Stomach smooth muscle (tissue), 2 donors: ENCODE results near the gene KLHDC10.

Experiments
- H3K27ac ChIP-seq: one replicate; pipeline ENCODE4 v1.7.0; 2013; ENCODE audit warnings: mild to moderate bottlenecking, low read length, inconsistent platforms
- H3K27me3 ChIP-seq, 2 donors: one replicate each; pipeline ENCODE4 v1.7.0; 2013; ENCODE audit warnings: low read length in 2 of 2; ENCODE audit not compliant: insufficient read depth in 2 of 2, control insufficient read depth in 1 of 2
- H3K36me3 ChIP-seq, 2 donors: one replicate each; pipeline ENCODE4 v1.7.0; 2013; ENCODE audit warnings: low read length in 2 of 2; ENCODE audit not compliant: control insufficient read depth in 2 of 2, insufficient read depth in 2 of 2
- H3K4me1 ChIP-seq: one replicate; pipeline ENCODE4 v1.7.0; 2013; ENCODE audit warnings: low read length; ENCODE audit not compliant: control insufficient read depth, insufficient read depth
- H3K4me3 ChIP-seq, 2 donors: one replicate each; pipeline ENCODE4 v1.7.0; 2013; ENCODE audit warnings: low read length in 2 of 2
- H3K9ac ChIP-seq, 2 donors: one replicate each; pipeline ENCODE4 v1.7.0; 2013; ENCODE audit warnings: low read length in 2 of 2, mild to moderate bottlenecking in 1 of 2
- H3K9me3 ChIP-seq, 2 donors: one replicate each; pipeline ENCODE4 v1.7.0; 2013; ENCODE audit warnings: low read length in 2 of 2; ENCODE audit not compliant: control insufficient read depth in 2 of 2
- donor health status: healthy.
- donor health status: Pancreatic carcinoma.

Gene KLHDC10

DNA sequence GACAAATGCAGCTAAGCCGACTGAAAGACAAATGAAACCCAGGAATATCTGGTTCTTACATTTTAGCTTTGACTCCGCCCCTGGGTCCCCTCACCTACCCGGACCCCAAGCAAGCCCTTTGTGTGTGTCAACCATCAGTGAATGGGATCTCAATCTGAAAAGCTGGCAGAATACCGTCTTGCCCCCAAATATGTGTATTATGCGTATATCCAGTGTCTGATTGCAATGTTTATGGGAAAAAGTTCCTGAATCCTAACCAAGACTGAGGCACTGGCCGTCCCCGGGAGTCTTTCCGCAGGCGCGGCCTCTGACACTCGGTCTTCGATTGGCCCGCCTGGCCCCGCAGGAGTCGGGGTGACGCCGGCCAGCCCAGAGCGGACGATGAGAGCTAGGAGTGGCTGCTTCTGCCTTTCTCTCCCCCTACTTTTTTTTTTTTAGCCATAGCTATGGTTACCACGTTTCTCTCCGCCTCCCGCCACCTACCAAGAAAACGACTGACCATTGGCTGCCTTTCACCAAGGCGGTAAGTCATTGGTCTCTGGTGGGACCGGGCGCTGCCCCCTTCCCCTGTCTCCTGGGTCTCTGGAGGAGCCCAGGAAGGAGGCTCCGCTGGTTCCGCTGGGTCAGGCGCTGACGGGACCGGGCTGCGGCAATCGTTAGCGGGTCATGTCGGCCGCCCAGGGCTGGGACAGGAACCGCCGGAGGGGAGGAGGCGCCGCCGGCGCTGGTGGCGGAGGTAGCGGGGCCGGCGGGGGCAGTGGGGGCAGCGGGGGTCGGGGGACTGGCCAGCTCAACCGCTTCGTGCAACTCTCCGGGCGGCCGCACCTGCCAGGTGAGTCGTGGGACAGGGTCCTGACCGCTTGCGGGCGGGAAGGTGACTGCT is at the start of gene KLHDC10:
Gene KLHDC10 (plus strand): TSS at position 557 of the 883 bp plus-strand sequence. CDS start 110 bp downstream, at position 667.
- Histone ChIP-seq H3K27me3 (no peaks in the 10 kb centered on the region), H3K36me3 (no peaks in the 10 kb centered on the region), H3K4me1 (peaks cover 7% of the 10 kb centered on the region), H3K4me3 (peak within 1 kb of the TSS; percentile 96 to 99), H3K9me3 (no peaks in the 10 kb centered on the region), H3K9ac (peak within 1 kb of the TSS; percentile 90 to 97), H3K27ac (peak within 1 kb of the TSS; percentile 81)

GRCh38 chr7:130021105-130021834 is 49.1 kb upstream of the KLHDC10 start:
- Histone ChIP-seq H3K9me3 (no peaks in the 10 kb centered on the region), H3K4me3 (no peak overlapping the region), H3K4me1 (no peaks in the 10 kb centered on the region), H3K36me3 (peaks cover 45 to 55% of the 10 kb centered on the region in 2 donors), H3K9ac (no peak overlapping the region), H3K27ac (no peak overlapping the region), H3K27me3 (no peaks in the 10 kb centered on the region)

DNA sequence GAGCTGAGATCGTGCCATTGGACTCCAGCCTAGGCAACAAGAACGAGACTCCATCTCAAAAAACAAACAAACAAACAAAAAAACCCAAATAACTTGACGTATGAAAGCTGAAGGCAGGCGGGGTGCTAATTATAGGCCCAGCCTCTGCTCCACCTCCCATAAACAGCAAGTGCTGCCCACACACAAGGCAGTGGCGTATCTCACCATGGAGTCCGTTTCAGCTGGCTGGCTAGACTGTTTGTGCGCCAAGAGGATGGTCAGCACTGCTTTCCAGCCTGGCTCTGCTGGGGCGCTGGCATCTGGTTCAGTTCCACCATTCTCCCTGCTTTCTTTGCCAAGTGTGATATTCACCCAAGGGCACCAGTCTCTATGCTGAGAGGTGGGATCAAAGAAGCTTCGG is 48.2 kb upstream of the KLHDC10 start:
- no peaks in the 10 kb centered on the region for H3K9me3 ChIP-seq
- H3K36me3 ChIP-seq, result peaks cover 48 to 58% of the 10 kb centered on the region in 2 donors
- no peaks in the 10 kb centered on the region for H3K27me3 ChIP-seq
- H3K9ac ChIP-seq, result no peak overlapping the region
- H3K27ac ChIP-seq, result no peak overlapping the region
- no peak overlapping the region for H3K4me3 ChIP-seq
- H3K4me1 ChIP-seq, result no peaks in the 10 kb centered on the region

DNA sequence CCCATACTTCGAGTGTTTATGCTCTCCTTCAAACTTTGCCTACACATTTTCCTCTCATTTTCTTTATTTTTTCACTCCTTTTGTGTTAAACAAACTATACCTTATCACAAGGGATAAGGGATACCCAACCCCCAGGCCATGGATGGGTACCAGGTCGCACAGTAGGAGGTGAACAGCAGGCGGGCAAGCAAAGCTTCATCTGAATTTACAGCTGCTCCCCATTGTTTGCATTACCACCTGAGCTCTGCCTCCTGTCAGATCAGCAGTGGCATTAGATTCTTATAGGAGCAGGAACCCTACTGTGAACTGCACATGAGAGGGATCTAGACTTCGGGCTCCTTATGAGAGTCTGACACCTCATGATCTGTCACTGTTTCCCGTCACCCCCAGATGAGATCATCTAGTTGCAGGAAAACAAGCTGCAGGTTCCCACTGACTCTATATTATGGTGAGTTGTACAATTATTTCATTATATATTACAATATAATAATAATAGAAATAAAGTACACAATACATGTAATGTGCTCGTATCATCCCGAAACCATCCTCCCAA is 47.6 kb upstream of the KLHDC10 start:
- no peaks in the 10 kb centered on the region for H3K27me3 ChIP-seq
- H3K9me3 ChIP-seq, result no peaks in the 10 kb centered on the region
- H3K4me1 ChIP-seq, result no peaks in the 10 kb centered on the region
- H3K36me3 ChIP-seq, result peaks cover 49 to 61% of the 10 kb centered on the region in 2 donors
- no peak overlapping the region for H3K9ac ChIP-seq
- H3K4me3 ChIP-seq, result no peak overlapping the region
- no peak overlapping the region for H3K27ac ChIP-seq

- no peaks in the 10 kb centered on the region for H3K9me3 ChIP-seq
- H3K27ac ChIP-seq, result no peak overlapping the region
- no peaks in the 10 kb centered on the region for H3K27me3 ChIP-seq
- no peak overlapping the region for H3K9ac ChIP-seq
- peaks cover 51 to 52% of the 10 kb centered on the region in 2 donors for H3K36me3 ChIP-seq
- no peaks in the 10 kb centered on the region for H3K4me1 ChIP-seq
- no peak overlapping the region for H3K4me3 ChIP-seq
Observed at GRCh38 chr7:130024390-130024789, 45.9 kb upstream of the KLHDC10 start.

DNA sequence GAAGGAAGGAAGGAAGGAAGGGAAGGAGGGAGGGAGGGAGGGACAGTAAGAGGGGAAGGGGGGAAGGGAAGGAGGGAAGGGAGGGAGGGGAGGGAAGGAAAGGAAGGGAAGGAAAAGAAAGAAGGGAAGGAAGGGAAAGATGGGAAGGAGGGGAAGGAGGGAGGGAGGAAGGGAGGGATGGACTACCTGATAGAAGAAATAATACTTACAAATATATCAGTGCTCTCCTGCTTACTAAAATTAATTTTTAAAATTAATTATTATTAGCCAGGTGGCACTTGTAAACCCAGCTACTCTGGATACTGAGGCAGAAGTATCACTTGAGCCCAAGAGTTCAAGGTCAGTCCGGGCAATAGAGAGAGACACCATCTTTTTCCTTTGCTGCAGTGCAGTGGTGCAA is 37.6 kb upstream of the KLHDC10 start:
- peaks cover 26 to 27% of the 10 kb centered on the region in 2 donors for H3K36me3 ChIP-seq

GRCh38 chr7:130037703-130038102 is 32.6 kb upstream of the KLHDC10 start:
- no peak overlapping the region for H3K27ac ChIP-seq
- H3K36me3 ChIP-seq, result peaks cover 27 to 28% of the 10 kb centered on the region in 2 donors
- no peak overlapping the region for H3K9ac ChIP-seq
- H3K27me3 ChIP-seq, result no peaks in the 10 kb centered on the region
- no peak overlapping the region for H3K4me3 ChIP-seq
- H3K9me3 ChIP-seq, result no peaks in the 10 kb centered on the region
- H3K4me1 ChIP-seq, result no peaks in the 10 kb centered on the region

More for the DNA sequence above, 37.6 kb upstream of the KLHDC10 start:
- H3K4me1 ChIP-seq, result no peaks in the 10 kb centered on the region
- no peaks in the 10 kb centered on the region for H3K27me3 ChIP-seq
- H3K9ac ChIP-seq, result no peak overlapping the region
- no peaks in the 10 kb centered on the region for H3K9me3 ChIP-seq
- H3K4me3 ChIP-seq, result no peak overlapping the region
- H3K27ac ChIP-seq, result no peak overlapping the region

DNA sequence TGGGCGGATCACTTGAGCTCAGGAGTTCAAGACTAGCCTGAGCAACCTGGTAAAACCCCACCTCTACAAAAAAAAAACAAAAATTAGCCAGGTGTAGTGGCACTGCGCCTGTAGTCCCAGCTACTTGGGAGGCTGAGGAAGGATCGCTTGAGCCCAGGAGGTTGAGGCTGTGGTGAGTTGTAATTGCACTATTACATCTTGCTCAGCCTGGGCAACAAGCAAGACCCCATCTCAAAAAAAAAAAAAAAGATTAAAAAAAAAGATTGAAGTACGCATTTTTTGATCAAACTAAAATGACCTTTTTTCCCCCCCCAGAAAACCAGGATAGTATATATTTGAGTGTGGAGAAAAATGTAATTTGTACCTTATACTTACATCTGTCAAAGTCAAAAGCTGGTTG is 29.8 kb upstream of the KLHDC10 start:
- H3K4me1 ChIP-seq, result no peaks in the 10 kb centered on the region
- no peaks in the 10 kb centered on the region for H3K9me3 ChIP-seq
- no peak overlapping the region for H3K27ac ChIP-seq
- H3K27me3 ChIP-seq, result no peaks in the 10 kb centered on the region
- H3K36me3 ChIP-seq, result peaks cover 21 to 33% of the 10 kb centered on the region in 2 donors
- no peak overlapping the region for H3K4me3 ChIP-seq
- no peak overlapping the region for H3K9ac ChIP-seq

DNA sequence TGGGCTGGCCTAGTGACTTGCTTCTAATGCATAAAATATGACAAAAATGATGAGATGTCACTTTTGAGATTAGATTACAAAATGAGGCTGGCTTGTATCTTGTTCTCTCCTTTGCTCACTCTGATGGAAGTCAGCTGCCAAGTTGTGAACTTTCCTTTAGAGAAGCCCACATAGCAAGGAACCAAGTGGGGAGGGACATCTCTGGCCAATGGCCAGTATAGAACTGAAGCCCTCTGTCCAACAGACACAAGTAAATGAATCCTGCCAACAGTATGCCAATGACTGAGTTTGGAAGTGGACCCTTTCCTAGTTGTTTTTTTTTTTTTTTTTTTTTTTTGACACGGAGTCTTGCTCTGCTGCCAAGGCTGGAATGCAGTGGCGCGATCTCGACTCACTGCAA is 22.5 kb upstream of the KLHDC10 start:
- Histone ChIP-seq H3K9me3 (no peaks in the 10 kb centered on the region), H3K27ac (no peak overlapping the region), H3K27me3 (no peaks in the 10 kb centered on the region), H3K9ac (no peak overlapping the region), H3K4me1 (no peaks in the 10 kb centered on the region), H3K36me3 (peaks cover 7 to 16% of the 10 kb centered on the region in 2 donors), H3K4me3 (no peak overlapping the region)

- Histone ChIP-seq H3K9ac (no peak overlapping the region), H3K27me3 (no peaks in the 10 kb centered on the region), H3K27ac (no peak overlapping the region), H3K9me3 (no peaks in the 10 kb centered on the region), H3K4me1 (no peaks in the 10 kb centered on the region), H3K36me3 (peaks cover 5 to 13% of the 10 kb centered on the region in 2 donors), H3K4me3 (no peak overlapping the region)
Observed at GRCh38 chr7:130048906-130049305, 21.4 kb upstream of the KLHDC10 start.
